Astrocyte (in vitro differentiated cells and primary cell): Measurements from ENCODE around the gene MTNR1B.

Experiments
- EZH2 ChIP-seq: IDR thresholded peaks from 2 replicates; pipeline ENCODE4 v1.6.1; 2012; ENCODE audit warnings: mild to moderate bottlenecking, low read length, inconsistent platforms; ENCODE audit not compliant: insufficient read depth
- TF ChIP-seq, protein P1 (sequence below): IDR thresholded peaks from 2 replicates; pipeline ENCODE4 v1.5.1; 2011; ENCODE audit warnings: low read depth, mild to moderate bottlenecking, inconsistent platforms, low read length, moderate library complexity; ENCODE audit not compliant: insufficient read depth

- TF ChIP-seq, protein P1, sequence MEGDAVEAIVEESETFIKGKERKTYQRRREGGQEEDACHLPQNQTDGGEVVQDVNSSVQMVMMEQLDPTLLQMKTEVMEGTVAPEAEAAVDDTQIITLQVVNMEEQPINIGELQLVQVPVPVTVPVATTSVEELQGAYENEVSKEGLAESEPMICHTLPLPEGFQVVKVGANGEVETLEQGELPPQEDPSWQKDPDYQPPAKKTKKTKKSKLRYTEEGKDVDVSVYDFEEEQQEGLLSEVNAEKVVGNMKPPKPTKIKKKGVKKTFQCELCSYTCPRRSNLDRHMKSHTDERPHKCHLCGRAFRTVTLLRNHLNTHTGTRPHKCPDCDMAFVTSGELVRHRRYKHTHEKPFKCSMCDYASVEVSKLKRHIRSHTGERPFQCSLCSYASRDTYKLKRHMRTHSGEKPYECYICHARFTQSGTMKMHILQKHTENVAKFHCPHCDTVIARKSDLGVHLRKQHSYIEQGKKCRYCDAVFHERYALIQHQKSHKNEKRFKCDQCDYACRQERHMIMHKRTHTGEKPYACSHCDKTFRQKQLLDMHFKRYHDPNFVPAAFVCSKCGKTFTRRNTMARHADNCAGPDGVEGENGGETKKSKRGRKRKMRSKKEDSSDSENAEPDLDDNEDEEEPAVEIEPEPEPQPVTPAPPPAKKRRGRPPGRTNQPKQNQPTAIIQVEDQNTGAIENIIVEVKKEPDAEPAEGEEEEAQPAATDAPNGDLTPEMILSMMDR, result no peak
- TF ChIP-seq EZH2, result no peak
Observed at GRCh38 chr11:92931746-92932422, 37.6 kb upstream of the MTNR1B start.
